ENCODE results near the gene MAP7D3. TPM values are rescaled to one million over a fixed set of nuclear protein-coding genes. Genes with fewer than 3 reads are reported as not detected.
"Not testable (repeated sequence)": the region's sequence is repeated elsewhere in the genome, so short reads cannot be mapped to it uniquely, and the experiment has no call there.

MAP7D3 gene
- total and polyA plus RNA-seq, 7 donors: 0.92 to 21.0 (median 11.3) TPM

DNA sequence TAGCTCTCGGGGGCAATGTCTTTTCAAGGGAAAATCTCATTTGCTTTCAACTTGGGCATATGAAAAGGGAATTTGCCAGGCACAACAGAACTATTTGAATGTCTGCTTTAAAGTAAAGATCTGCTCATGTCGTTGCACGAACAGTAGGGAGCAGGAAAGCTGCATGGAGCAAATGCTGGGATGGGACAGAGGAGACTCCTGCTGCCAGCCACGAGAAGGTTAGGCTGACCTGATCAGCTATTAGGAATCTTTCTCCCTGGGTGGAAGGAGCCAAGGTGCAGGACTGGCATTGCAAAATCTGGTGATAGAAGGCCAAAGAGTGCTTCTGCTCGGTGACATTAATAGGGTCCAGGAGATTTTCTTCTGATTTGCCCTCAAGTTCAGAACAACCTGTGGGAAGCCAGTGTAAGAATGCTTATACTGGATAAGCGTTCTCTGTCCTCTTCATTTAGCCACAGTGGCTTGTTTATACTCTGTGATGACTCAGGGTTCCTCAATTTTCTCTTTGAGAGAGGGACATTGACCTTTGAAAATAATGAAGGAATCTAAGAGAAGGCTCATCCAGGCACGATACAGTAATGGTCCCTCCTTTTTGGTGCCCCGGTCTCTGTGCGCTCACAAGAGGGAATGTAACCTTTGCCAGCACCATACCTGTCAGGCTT lies 80.9 kb downstream of the MAP7D3 start:
- intact Hi-C loops (cut with DNase I): no loop called here
- H3K9me3 ChIP-seq: no peaks in the 10 kb centered on the region
- H3K27ac ChIP-seq: peak overlapping the region; percentile 94 to 99 (median 97)
- H3K36me3 ChIP-seq: no peaks in the 10 kb centered on the region
- peak; percentile 75 for DNase-seq
- 65 to 72% methylated on average over 9 of the region's 9 CpGs for WGBS, 2 donors
- H3K4me3 ChIP-seq: peak overlapping the region in 1 of 4 donors; percentile 3
- TF ChIP-seq, protein P1, sequence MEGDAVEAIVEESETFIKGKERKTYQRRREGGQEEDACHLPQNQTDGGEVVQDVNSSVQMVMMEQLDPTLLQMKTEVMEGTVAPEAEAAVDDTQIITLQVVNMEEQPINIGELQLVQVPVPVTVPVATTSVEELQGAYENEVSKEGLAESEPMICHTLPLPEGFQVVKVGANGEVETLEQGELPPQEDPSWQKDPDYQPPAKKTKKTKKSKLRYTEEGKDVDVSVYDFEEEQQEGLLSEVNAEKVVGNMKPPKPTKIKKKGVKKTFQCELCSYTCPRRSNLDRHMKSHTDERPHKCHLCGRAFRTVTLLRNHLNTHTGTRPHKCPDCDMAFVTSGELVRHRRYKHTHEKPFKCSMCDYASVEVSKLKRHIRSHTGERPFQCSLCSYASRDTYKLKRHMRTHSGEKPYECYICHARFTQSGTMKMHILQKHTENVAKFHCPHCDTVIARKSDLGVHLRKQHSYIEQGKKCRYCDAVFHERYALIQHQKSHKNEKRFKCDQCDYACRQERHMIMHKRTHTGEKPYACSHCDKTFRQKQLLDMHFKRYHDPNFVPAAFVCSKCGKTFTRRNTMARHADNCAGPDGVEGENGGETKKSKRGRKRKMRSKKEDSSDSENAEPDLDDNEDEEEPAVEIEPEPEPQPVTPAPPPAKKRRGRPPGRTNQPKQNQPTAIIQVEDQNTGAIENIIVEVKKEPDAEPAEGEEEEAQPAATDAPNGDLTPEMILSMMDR (IDR thresholded peaks at IDR 0.05): peak in 1 of 4 experiments; percentile 29
- TF ChIP-seq EP300 (IDR thresholded peaks at IDR 0.05) (no peak), POLR2AphosphoS5 (IDR thresholded peaks at IDR 0.05) (no peak)
- H3K4me1 ChIP-seq: peaks cover 0 to 87% (median 63%) of the 10 kb centered on the region in 4 donors
- H3K27me3 ChIP-seq: no peaks in the 10 kb centered on the region

DNA sequence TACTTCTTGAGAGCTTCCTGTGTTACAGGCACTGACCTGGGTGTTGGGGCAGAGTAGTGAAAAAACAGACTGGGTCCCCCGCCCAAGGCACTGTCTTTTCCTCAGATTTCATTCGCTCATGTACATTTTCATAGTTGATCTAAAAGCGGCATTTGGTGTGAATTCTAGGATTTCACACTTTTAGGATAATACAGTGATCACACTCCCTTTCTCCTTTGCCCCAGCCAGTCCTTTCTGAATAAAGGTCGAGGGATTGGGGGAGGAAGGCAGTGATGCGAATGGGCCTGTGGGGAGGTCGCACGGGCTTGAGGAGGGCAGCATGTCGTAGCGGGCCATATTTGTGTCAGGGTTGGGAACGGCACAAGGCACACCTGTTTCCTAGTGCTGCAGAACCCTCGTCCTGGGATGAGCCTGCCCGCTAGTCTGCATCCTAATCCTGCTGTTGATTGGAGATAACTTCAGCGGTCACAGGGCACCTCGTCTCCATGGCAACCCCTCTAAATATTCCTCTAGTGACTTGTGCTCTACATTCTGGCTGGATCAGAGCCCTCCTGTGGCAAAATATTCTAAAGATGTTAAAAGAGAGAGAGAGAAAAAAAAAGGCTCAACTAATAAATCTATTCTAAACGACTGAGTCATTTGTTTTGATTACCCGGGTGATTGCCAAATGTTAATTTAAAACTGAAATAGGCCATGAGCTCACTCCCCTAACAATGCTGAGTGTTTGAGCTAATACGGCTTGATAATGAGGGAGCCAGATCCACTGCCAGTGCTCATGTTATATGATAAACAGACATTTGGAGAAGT lies 82.1 kb downstream of the MAP7D3 start:
- peak; percentile 90 for DNase-seq
- intact Hi-C loops (cut with DNase I): loop anchor here (2.0 to 5.0 kb wide), 3 partner anchors 30 to 98 kb away; no protein-coding TSS in a partner anchor
- Histone ChIP-seq H3K4me1 (peaks cover 0 to 83% (median 52%) of the 10 kb centered on the region in 4 donors), H3K9me3 (no peaks in the 10 kb centered on the region), H3K27ac (peak overlapping the region; percentile 94 to 99 (median 97)), H3K27me3 (no peaks in the 10 kb centered on the region), H3K4me3 (no peak overlapping the region), H3K36me3 (no peaks in the 10 kb centered on the region)
- TF ChIP-seq POLR2A (IDR thresholded peaks at IDR 0.05) (no peak), EP300 (IDR thresholded peaks at IDR 0.05) (peak in 3 of 4 donors; percentile 42 to 78 (median 77)), POLR2AphosphoS5 (IDR thresholded peaks at IDR 0.05) (peak; percentile 49 to 75 (median 70))
- TF ChIP-seq, protein P1 (IDR thresholded peaks at IDR 0.05): no peak
- WGBS, 2 donors: 33 to 36% methylated on average over 17 of the region's 17 CpGs

DNA sequence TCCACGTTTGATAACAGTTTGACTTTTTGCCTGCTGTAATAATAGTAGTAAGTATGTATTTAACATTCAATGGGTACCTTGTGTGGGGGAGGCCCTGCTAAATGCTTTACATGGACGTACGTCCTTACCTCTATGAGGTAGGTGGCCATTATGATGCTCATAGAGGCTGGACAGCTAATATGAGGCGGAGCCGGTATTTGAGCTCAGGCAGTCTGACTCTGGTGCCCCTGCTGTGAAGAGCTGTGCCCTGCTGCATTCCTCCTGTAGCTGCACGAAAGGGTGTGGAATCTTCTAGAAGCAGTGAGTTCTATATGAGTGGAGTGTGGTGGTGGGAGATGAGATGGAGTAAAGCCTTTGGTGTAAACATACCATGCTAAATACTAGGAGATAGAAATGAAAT lies 83.2 kb downstream of the MAP7D3 start:
- peak overlapping the region in 1 of 4 donors; percentile 9 for H3K4me3 ChIP-seq
- WGBS, 2 donors: 80 to 83% methylated on average over 6 of the region's 6 CpGs

DNA sequence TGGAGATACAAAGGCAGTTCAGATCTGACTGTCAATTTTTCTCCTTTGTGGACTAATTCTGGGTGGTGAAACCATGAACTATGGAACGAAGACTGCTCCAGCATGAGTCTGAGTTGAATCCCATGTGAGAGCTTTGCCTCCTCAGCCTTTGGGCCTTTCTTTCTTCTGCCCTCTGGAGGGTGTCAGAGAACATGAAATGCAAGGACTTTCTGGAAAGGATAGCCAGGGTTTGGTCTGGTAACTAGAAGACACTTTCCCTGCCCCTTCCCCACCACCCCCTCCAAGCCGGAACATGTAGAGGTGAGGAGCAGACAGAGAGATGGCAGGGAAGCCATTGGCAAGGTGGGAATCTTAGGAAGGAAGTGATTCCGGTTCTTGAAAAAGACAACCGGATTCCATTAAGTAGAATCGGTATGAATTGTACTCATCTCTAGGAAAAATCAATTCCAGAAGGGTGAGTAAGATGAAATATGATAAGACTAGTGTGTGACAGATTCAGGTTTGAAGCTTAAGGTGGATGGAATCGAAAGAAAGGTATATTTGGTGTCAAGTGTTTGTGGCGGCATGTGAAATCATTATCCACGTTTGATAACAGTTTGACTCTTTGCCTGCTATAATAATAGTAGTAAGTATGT lies 84.9 kb downstream of the MAP7D3 start:
- TF ChIP-seq POLR2AphosphoS5 (IDR thresholded peaks at IDR 0.05) (peak in 3 of 4 donors; percentile 21 to 38 (median 26)), POLR2A (IDR thresholded peaks at IDR 0.05) (no peak), EP300 (IDR thresholded peaks at IDR 0.05) (no peak)
- TF ChIP-seq, protein P1 (IDR thresholded peaks at IDR 0.05): peak in 1 of 4 experiments; percentile 29
- Histone ChIP-seq H3K4me1 (peaks cover 0 to 79% (median 46%) of the 10 kb centered on the region in 4 donors), H3K9me3 (no peaks in the 10 kb centered on the region), H3K27ac (peak overlapping the region; percentile 94 to 99 (median 97)), H3K27me3 (no peaks in the 10 kb centered on the region), H3K4me3 (no peak overlapping the region), H3K36me3 (no peaks in the 10 kb centered on the region)
- WGBS, 2 donors: 79 to 80% methylated on average over 8 of the region's 8 CpGs
- peak; percentile 69 for DNase-seq
- intact Hi-C loops (cut with DNase I): loop anchor here (5.0 kb wide), 1 partner anchor 101 kb away; no protein-coding TSS in a partner anchor

More for the DNA sequence above, 83.2 kb downstream of the MAP7D3 start:
- H3K27me3 ChIP-seq, H3K9me3 ChIP-seq, DNase-seq, H3K36me3 ChIP-seq: not testable (repeated sequence)
- intact Hi-C loops (cut with DNase I): loop anchor here (2.0 to 5.0 kb wide), 3 partner anchors 31 to 99 kb away; no protein-coding TSS in a partner anchor
- peak overlapping the region; percentile 94 to 99 (median 97) for H3K27ac ChIP-seq
- peaks cover 0 to 82% (median 52%) of the 10 kb centered on the region in 4 donors for H3K4me1 ChIP-seq

All from sigmoid colon (tissue), 7 donors.